ENCODE data around the gene E2F6. TPM values are rescaled to one million over a fixed set of nuclear protein-coding genes. Genes with fewer than 3 reads are reported as not detected.
A peak's percentile ranks its signal among the peaks of the same experiment; 100 is the strongest.

E2F6 gene
- total and polyA plus RNA-seq, 2 of the 13 experiments (the other 11 are each of a cell fraction or from before 2014, with no cell fraction given): 27.3 to 36.0 TPM

DNA sequence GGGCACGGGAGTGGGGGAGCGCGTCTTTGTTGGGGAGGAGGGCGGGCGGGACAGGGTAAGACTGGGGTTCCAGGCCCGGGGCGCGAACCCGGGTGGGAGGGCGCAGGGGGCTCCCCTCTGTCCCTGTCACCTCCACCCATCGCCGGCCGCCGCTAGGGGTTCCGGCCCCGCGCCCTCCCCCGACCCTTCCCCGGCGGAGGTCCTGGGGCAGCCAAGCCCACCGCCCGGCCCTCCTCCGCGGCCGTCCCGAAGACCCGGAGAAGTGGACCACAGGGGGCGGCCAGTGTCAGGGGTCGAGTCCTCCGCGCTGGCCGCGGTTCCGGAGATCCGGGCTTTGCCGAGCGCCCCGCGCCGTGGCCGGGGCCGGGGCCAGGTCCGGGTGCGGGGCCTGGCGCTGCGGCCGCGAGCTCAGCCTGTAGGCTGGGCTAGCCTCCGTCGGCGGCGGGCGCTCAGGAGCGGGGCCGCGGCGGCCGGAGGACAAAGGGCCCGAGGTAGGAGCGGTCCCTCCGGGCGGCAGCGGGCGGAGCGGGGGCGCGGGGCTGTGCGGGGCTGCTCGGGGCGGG, 16.6 kb upstream of the E2F6 start (continued):
- TF ChIP-seq, protein P1, sequence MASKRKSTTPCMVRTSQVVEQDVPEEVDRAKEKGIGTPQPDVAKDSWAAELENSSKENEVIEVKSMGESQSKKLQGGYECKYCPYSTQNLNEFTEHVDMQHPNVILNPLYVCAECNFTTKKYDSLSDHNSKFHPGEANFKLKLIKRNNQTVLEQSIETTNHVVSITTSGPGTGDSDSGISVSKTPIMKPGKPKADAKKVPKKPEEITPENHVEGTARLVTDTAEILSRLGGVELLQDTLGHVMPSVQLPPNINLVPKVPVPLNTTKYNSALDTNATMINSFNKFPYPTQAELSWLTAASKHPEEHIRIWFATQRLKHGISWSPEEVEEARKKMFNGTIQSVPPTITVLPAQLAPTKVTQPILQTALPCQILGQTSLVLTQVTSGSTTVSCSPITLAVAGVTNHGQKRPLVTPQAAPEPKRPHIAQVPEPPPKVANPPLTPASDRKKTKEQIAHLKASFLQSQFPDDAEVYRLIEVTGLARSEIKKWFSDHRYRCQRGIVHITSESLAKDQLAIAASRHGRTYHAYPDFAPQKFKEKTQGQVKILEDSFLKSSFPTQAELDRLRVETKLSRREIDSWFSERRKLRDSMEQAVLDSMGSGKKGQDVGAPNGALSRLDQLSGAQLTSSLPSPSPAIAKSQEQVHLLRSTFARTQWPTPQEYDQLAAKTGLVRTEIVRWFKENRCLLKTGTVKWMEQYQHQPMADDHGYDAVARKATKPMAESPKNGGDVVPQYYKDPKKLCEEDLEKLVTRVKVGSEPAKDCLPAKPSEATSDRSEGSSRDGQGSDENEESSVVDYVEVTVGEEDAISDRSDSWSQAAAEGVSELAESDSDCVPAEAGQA (IDR thresholded peaks at IDR 0.05; ENCODE audit: low read depth): no peak
- TF ChIP-seq, protein P1 (CRISPR knock-in tag; IDR thresholded peaks at IDR 0.05; ENCODE audit: borderline replicate concordance): no peak; the same call in 1 of the 2 replicates
- TF ChIP-seq, protein P2, sequence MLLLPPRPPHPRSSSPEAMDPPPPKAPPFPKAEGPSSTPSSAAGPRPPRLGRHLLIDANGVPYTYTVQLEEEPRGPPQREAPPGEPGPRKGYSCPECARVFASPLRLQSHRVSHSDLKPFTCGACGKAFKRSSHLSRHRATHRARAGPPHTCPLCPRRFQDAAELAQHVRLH (CRISPR knock-in tag; IDR thresholded peaks at IDR 0.05; ENCODE audit: borderline replicate concordance, low read depth): no peak
- TF ChIP-seq BHLHE40 (IDR thresholded peaks at IDR 0.05; ENCODE audit: low read length) (no peak), HDAC6 (IDR thresholded peaks at IDR 0.05; ENCODE audit: low read depth, low read length) (no peak), MAFK (conservative IDR thresholded peaks at IDR 0.05 in 1 of 2, IDR thresholded peaks at IDR 0.05 in 1 of 2; ENCODE audit: low read length in 2 of 2) (no peak), ZNF746 (CRISPR knock-in tag; IDR thresholded peaks at IDR 0.05) (peak; percentile 38; the same call in 1 of the 2 replicates), ISX (CRISPR knock-in tag; conservative IDR thresholded peaks at IDR 0.05) (no peak), KDM2A (CRISPR knock-in tag; IDR thresholded peaks at IDR 0.05; ENCODE audit: borderline replicate concordance, low read depth) (no peak), ARNTL (CRISPR knock-in tag; IDR thresholded peaks at IDR 0.05) (peak; percentile 23; the same call in 1 of the 2 replicates), HOXA5 (CRISPR knock-in tag; IDR thresholded peaks at IDR 0.05) (no peak; the same call in 1 of the 2 replicates), TRIM24 (CRISPR knock-in tag; IDR thresholded peaks at IDR 0.05) (no peak)
- TF ChIP-seq, protein P3, sequence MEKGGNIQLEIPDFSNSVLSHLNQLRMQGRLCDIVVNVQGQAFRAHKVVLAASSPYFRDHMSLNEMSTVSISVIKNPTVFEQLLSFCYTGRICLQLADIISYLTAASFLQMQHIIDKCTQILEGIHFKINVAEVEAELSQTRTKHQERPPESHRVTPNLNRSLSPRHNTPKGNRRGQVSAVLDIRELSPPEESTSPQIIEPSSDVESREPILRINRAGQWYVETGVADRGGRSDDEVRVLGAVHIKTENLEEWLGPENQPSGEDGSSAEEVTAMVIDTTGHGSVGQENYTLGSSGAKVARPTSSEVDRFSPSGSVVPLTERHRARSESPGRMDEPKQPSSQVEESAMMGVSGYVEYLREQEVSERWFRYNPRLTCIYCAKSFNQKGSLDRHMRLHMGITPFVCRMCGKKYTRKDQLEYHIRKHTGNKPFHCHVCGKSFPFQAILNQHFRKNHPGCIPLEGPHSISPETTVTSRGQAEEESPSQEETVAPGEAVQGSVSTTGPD (CRISPR knock-in tag; IDR thresholded peaks at IDR 0.05): no peak
- TF ChIP-seq, protein P4, sequence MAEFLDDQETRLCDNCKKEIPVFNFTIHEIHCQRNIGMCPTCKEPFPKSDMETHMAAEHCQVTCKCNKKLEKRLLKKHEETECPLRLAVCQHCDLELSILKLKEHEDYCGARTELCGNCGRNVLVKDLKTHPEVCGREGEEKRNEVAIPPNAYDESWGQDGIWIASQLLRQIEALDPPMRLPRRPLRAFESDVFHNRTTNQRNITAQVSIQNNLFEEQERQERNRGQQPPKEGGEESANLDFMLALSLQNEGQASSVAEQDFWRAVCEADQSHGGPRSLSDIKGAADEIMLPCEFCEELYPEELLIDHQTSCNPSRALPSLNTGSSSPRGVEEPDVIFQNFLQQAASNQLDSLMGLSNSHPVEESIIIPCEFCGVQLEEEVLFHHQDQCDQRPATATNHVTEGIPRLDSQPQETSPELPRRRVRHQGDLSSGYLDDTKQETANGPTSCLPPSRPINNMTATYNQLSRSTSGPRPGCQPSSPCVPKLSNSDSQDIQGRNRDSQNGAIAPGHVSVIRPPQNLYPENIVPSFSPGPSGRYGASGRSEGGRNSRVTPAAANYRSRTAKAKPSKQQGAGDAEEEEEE (CRISPR knock-in tag; IDR thresholded peaks at IDR 0.05; ENCODE audit: borderline replicate concordance): no peak
- TF ChIP-seq, protein P5, sequence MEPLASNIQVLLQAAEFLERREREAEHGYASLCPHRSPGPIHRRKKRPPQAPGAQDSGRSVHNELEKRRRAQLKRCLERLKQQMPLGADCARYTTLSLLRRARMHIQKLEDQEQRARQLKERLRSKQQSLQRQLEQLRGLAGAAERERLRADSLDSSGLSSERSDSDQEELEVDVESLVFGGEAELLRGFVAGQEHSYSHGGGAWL (CRISPR knock-in tag; IDR thresholded peaks at IDR 0.05): no peak; the same call in 1 of the 2 replicates

Data from HepG2 (cell line).